ENCODE measurements around the gene CCDC178.

- TF ChIP-seq, protein P1, sequence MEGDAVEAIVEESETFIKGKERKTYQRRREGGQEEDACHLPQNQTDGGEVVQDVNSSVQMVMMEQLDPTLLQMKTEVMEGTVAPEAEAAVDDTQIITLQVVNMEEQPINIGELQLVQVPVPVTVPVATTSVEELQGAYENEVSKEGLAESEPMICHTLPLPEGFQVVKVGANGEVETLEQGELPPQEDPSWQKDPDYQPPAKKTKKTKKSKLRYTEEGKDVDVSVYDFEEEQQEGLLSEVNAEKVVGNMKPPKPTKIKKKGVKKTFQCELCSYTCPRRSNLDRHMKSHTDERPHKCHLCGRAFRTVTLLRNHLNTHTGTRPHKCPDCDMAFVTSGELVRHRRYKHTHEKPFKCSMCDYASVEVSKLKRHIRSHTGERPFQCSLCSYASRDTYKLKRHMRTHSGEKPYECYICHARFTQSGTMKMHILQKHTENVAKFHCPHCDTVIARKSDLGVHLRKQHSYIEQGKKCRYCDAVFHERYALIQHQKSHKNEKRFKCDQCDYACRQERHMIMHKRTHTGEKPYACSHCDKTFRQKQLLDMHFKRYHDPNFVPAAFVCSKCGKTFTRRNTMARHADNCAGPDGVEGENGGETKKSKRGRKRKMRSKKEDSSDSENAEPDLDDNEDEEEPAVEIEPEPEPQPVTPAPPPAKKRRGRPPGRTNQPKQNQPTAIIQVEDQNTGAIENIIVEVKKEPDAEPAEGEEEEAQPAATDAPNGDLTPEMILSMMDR (IDR thresholded peaks at IDR 0.05 in 2 of 3, conservative IDR thresholded peaks at IDR 0.05 in 1 of 3; ENCODE audit: borderline replicate concordance in 1 of 3, insufficient read depth in 1 of 3, low read depth in 2 of 3, low read length in 2 of 3): no peak
- TF ChIP-seq RAD21 (IDR thresholded peaks at IDR 0.05; ENCODE audit: low read depth) (no peak), POLR2AphosphoS5 (IDR thresholded peaks at IDR 0.05; ENCODE audit: low read depth, low read length) (no peak), EZH2 (IDR thresholded peaks at IDR 0.05) (no peak), ATF3 (IDR thresholded peaks at IDR 0.05) (no peak), EGR1 (IDR thresholded peaks at IDR 0.05; ENCODE audit: low read depth) (no peak), EZH2phosphoT487 (IDR thresholded peaks at IDR 0.05; ENCODE audit: borderline replicate concordance) (no peak), JUND (IDR thresholded peaks at IDR 0.05) (no peak), MAX (IDR thresholded peaks at IDR 0.05) (no peak), POLR2A (IDR thresholded peaks at IDR 0.05; ENCODE audit: borderline replicate concordance, extremely low read depth, insufficient read depth, insufficient read length) (no peak)
- TF ChIP-seq, protein P2, sequence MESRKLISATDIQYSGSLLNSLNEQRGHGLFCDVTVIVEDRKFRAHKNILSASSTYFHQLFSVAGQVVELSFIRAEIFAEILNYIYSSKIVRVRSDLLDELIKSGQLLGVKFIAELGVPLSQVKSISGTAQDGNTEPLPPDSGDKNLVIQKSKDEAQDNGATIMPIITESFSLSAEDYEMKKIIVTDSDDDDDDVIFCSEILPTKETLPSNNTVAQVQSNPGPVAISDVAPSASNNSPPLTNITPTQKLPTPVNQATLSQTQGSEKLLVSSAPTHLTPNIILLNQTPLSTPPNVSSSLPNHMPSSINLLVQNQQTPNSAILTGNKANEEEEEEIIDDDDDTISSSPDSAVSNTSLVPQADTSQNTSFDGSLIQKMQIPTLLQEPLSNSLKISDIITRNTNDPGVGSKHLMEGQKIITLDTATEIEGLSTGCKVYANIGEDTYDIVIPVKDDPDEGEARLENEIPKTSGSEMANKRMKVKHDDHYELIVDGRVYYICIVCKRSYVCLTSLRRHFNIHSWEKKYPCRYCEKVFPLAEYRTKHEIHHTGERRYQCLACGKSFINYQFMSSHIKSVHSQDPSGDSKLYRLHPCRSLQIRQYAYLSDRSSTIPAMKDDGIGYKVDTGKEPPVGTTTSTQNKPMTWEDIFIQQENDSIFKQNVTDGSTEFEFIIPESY (IDR thresholded peaks at IDR 0.05; ENCODE audit: extremely low read depth, insufficient replicate concordance, low read length): no peak
Measured at GRCh38 chr18:33446604-33447003, 6.1 kb upstream of the CCDC178 start.

Measured in HCT116 (cell line).